Testis (tissue), 2 donors: ENCODE results near the gene DIP2B.

Source experiments
- POLR2A ChIP-seq: fragments of 450-650 bp; IDR thresholded peaks from one replicate; pipeline ENCODE4 v1.6.1; 2017; ENCODE audit warnings: antibody characterized with exemption, mild to moderate bottlenecking, moderate library complexity
- TF ChIP-seq, protein P1 (sequence below), 3 experiments: fragments of 450-650 bp in 2 of 3; fragments of 200-600 bp in 1 of 3; sonication (generic) in 1 of 3; IDR thresholded peaks; one replicate each; pipeline ENCODE4 v1.5.1; 2016 to 2019; ENCODE audit warnings: antibody characterized with exemption in 3 of 3, mild to moderate bottlenecking in 2 of 3, moderate library complexity in 1 of 3

DNA sequence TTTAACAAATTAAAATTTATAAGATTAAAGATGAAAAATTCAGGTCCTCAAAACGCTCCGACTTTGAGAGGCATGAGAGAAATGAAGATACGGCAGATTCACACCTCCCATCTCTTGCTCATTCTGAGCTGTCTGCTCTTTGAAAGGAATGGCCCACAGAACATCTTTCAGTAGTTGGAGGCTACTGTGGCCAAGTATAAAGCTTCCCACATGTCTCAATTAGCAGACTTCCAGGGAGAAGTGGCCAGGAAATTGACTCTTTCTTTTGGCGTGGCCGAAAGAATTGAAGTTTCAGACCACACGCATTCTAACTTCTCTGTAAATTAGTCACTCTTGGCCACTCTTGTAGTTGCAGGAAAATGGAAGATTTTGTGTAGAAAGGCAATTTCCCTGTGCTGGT, 129.2 kb downstream of the DIP2B start:
- TF ChIP-seq, protein P1, sequence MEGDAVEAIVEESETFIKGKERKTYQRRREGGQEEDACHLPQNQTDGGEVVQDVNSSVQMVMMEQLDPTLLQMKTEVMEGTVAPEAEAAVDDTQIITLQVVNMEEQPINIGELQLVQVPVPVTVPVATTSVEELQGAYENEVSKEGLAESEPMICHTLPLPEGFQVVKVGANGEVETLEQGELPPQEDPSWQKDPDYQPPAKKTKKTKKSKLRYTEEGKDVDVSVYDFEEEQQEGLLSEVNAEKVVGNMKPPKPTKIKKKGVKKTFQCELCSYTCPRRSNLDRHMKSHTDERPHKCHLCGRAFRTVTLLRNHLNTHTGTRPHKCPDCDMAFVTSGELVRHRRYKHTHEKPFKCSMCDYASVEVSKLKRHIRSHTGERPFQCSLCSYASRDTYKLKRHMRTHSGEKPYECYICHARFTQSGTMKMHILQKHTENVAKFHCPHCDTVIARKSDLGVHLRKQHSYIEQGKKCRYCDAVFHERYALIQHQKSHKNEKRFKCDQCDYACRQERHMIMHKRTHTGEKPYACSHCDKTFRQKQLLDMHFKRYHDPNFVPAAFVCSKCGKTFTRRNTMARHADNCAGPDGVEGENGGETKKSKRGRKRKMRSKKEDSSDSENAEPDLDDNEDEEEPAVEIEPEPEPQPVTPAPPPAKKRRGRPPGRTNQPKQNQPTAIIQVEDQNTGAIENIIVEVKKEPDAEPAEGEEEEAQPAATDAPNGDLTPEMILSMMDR (IDR thresholded peaks at IDR 0.05) = no peak
- no peak for TF ChIP-seq POLR2A
